BE2C (cell line): ENCODE results near the gene RIBC2.

Experiments used
- DNase-seq: peaks from one replicate; pipeline ENCODE4 v3.0.0-alpha.2; 2020
- H3K27me3 ChIP-seq: fragments of 250-450 bp; sonication (Bioruptor Pico); 2 replicates; pipeline ENCODE4 v1.5.1; 2020; ENCODE audit warnings: mild to moderate bottlenecking
- H3K36me3 ChIP-seq: fragments of 250-450 bp; sonication (Bioruptor Pico); 2 replicates; pipeline ENCODE4 v1.5.1; 2020; ENCODE audit warnings: mild to moderate bottlenecking
- H3K4me1 ChIP-seq: fragments of 250-450 bp; sonication (Bioruptor Pico); 2 replicates; pipeline ENCODE4 v1.5.1; 2020
- H3K4me3 ChIP-seq: 2 replicates; pipeline ENCODE4 v1.5.1; 2011; ENCODE audit warnings: low read depth, low read length
- H3K9me3 ChIP-seq: fragments of 250-450 bp; sonication (Bioruptor Pico); 2 replicates; pipeline ENCODE4 v1.5.1; 2020
- CTCF ChIP-seq: IDR thresholded peaks from 2 replicates; pipeline ENCODE4 v1.5.1; 2012; ENCODE audit warnings: mild to moderate bottlenecking, low read depth, low read length

Gene RIBC2

GRCh38 chr22:45422237-45422983 lies 8.9 kb downstream of the RIBC2 start:
- H3K36me3 ChIP-seq, result no peaks in the 10 kb centered on the region; the same call in 1 of the 2 replicates
- no peaks in the 10 kb centered on the region; the same call in 1 of the 2 replicates for H3K9me3 ChIP-seq
- DNase-seq, result no peak
- H3K4me3 ChIP-seq, result no peak overlapping the region
- no peaks in the 10 kb centered on the region for H3K27me3 ChIP-seq
- H3K4me1 ChIP-seq, result no peaks in the 10 kb centered on the region
- no peak for TF ChIP-seq CTCF

- TF ChIP-seq CTCF, result no peak
- no peak for DNase-seq
- Histone ChIP-seq H3K36me3 (no peaks in the 10 kb centered on the region; the same call in 1 of the 2 replicates), H3K4me3 (no peak overlapping the region), H3K4me1 (no peaks in the 10 kb centered on the region), H3K27me3 (no peaks in the 10 kb centered on the region), H3K9me3 (no peaks in the 10 kb centered on the region; the same call in 1 of the 2 replicates)
Measured at GRCh38 chr22:45423524-45423923, 10.0 kb downstream of the RIBC2 start.

- no peak overlapping the region for H3K4me3 ChIP-seq
- no peaks in the 10 kb centered on the region for H3K4me1 ChIP-seq
- no peaks in the 10 kb centered on the region; the same call in 1 of the 2 replicates for H3K36me3 ChIP-seq
- no peaks in the 10 kb centered on the region; the same call in 1 of the 2 replicates for H3K9me3 ChIP-seq
- DNase-seq, result no peak
- TF ChIP-seq CTCF, result no peak
- H3K27me3 ChIP-seq, result no peaks in the 10 kb centered on the region
Measured at GRCh38 chr22:45424241-45424731, 10.8 kb downstream of the RIBC2 start.

GRCh38 chr22:45425101-45425500 lies 11.6 kb downstream of the RIBC2 start:
- H3K4me1 ChIP-seq, result no peaks in the 10 kb centered on the region
- no peak for TF ChIP-seq CTCF
- no peaks in the 10 kb centered on the region; the same call in 1 of the 2 replicates for H3K9me3 ChIP-seq
- no peaks in the 10 kb centered on the region; the same call in 1 of the 2 replicates for H3K36me3 ChIP-seq
- H3K27me3 ChIP-seq, result no peaks in the 10 kb centered on the region
- no peak for DNase-seq
- no peak overlapping the region for H3K4me3 ChIP-seq

GRCh38 chr22:45425531-45426265 lies 12.2 kb downstream of the RIBC2 start:
- Histone ChIP-seq H3K36me3 (no peaks in the 10 kb centered on the region; the same call in 1 of the 2 replicates), H3K9me3 (no peaks in the 10 kb centered on the region; the same call in 1 of the 2 replicates), H3K27me3 (no peaks in the 10 kb centered on the region), H3K4me1 (no peaks in the 10 kb centered on the region), H3K4me3 (no peak overlapping the region)
- no peak for DNase-seq
- TF ChIP-seq CTCF, result no peak

- no peaks in the 10 kb centered on the region for H3K27me3 ChIP-seq
- H3K36me3 ChIP-seq, result no peaks in the 10 kb centered on the region; the same call in 1 of the 2 replicates
- no peak for TF ChIP-seq CTCF
- no peak for DNase-seq
- H3K9me3 ChIP-seq, result no peaks in the 10 kb centered on the region; the same call in 1 of the 2 replicates
- no peaks in the 10 kb centered on the region for H3K4me1 ChIP-seq
- H3K4me3 ChIP-seq, result no peak overlapping the region
Measured at GRCh38 chr22:45426387-45426786, 12.9 kb downstream of the RIBC2 start.
